Stimulated activated CD8-positive, alpha-beta memory T cell treated with anti-CD3 and anti-CD28 coated beads, Interleukin-15, amount 100 ng/mL, for 1 hour (primary cell): ENCODE data around the gene CATSPERZ.

Experiments used
- DNase-seq: peaks from one replicate; pipeline ENCODE4 v3.0.0-alpha.2; 2020; ENCODE audit warnings: low read depth

Gene CATSPERZ

GRCh38 chr11:64299847-64300648 is at the start of gene CATSPERZ:
Gene CATSPERZ (plus strand): TSS chr11:64300358. CDS start chr11:64300411, 53 bp downstream.
- DNase-seq, result no peak

- DNase-seq, result no peak
Measured at GRCh38 chr11:64250415-64251015, 49.6 kb upstream of the CATSPERZ start.

DNA sequence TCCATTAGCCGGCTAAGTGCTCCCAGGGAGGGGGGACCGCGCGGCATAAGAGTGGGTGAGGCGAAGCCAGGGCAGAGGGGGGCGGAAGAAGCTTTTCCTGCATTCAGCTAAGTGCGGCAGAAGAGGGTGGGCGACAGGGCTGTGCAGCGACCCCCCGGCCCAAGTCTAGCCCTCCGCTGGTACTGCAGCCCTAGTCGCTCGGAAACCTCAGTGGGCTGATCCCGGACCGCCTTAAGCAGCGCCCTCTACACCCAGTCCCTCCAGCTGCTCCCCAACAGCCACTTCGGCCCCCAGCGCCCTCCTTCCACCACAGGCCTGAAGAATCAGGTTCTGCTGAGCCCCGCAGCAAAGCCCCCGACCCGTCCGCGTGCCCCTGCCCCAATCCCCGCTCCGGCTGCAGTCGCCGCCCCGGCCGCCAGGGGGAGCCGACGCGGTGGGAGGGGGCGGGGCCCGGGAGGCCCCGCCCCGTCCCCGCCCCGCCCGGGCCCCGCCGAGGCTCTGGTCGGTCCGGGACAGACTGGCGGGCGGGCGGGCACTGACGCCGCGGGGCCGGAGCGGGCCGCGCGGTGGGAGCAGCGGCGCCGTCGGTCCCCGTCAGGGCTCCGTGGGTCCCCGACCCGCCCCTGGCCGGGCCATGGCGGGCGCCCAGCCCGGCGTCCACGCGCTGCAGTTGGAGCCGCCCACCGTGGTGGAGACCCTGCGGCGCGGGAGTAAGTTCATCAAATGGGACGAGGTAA is 49.0 kb upstream of the CATSPERZ start, which contains the start of gene PLCB3:
Gene PLCB3, plus strand, starts transcription at position 515 of the 737 bp plus-strand sequence. Its CDS starts 120 bp downstream, at position 635.
- DNase-seq, result no peak

DNA sequence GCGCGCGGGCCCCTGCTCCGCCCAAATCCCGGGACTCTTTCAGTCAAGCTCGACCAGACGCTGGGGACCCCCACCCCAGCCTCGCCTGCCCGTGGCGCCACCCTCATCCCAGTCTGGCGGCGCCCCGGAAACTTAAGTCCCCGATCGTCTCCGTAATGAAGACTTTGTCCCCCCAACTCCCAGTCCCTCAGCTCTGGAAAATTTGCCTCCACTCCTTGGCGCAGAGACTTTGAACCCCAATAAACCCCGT is 48.5 kb upstream of the CATSPERZ start:
- DNase-seq, result no peak

GRCh38 chr11:64252003-64252872 is 47.9 kb upstream of the CATSPERZ start:
- no peak for DNase-seq

DNA sequence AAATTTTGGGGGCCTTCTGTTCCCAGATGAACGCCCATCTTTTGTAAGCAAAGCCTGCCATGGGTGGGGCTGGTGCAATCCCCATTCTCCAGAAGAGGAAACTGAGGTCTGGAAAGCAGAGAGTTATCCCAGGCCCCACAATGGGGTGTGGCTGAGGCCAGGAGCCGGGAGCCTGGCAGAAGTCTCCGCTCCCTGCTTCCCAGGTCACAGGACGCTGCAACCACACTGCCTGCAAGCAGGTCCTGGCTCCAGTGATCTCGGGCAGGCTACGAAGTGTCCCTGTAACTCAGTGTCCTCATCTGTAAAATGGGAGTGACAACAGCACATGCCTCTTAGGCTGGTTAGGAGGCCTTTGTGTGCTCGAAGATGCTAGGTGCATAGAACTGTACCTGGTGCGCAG is 47.1 kb upstream of the CATSPERZ start:
- DNase-seq, result no peak

- no peak for DNase-seq
Measured at GRCh38 chr11:64253481-64253880, 46.7 kb upstream of the CATSPERZ start.

- DNase-seq, result no peak
Measured at GRCh38 chr11:64254326-64254725, 45.8 kb upstream of the CATSPERZ start.

DNA sequence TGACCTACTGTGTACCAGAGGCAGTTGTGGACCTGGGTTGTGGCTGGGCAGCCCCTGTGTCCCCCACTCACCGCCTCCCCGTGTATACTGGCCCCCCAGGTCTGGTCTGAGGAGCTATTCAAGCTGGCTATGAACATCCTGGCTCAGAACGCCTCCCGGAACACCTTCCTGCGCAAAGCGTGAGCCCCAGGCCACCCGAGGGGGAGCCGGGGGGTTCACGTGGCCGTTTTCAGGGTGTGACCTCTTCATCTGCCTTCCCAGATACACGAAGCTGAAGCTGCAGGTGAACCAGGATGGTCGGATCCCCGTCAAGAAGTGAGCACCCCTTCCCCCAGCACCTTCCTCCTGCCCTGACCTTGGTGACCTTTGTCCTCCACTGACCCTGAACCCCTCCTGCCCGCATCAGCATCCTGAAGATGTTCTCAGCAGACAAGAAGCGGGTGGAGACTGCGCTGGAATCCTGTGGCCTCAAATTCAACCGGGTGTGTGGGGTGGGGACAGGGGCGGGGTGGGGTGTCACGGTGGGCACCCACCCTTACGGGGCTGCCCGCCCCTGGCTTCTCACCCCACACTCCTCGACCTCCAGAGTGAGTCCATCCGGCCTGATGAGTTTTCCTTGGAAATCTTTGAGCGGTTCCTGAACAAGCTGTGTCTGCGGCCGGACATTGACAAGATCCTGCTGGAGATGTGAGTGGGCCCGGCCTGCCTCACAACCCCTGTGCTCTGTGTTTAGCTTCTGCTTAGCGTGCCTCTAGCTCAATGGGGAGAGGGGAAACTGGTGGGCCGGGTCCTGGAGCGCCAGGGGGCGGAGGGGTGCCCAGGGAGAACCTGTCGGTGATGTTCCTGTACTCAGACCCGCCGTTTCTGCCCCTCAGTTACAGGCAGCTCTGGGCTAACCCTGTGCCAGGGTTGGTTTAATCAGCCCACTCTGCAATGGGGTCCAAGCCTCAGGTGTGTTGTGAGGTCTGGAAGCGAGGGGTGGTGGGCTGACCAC is 44.7 kb upstream of the CATSPERZ start:
- DNase-seq, result no peak

DNA sequence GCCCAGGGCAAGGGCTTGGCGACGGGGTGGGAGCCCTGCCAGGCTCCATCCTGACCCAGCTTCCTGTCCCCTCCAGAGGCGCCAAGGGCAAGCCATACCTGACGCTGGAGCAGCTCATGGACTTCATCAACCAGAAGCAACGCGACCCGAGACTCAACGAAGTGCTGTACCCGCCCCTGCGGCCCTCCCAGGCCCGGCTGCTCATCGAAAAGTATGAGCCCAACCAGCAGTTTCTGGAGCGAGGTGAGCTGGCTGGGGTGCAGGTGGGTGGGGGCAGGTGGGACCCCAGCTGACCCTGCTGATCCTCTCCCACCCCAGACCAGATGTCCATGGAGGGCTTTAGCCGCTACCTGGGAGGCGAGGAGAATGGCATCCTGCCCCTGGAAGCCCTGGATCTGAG is 43.9 kb upstream of the CATSPERZ start:
- DNase-seq, result no peak

- DNase-seq, result no peak
Measured at GRCh38 chr11:64258356-64258755, 41.8 kb upstream of the CATSPERZ start.

DNA sequence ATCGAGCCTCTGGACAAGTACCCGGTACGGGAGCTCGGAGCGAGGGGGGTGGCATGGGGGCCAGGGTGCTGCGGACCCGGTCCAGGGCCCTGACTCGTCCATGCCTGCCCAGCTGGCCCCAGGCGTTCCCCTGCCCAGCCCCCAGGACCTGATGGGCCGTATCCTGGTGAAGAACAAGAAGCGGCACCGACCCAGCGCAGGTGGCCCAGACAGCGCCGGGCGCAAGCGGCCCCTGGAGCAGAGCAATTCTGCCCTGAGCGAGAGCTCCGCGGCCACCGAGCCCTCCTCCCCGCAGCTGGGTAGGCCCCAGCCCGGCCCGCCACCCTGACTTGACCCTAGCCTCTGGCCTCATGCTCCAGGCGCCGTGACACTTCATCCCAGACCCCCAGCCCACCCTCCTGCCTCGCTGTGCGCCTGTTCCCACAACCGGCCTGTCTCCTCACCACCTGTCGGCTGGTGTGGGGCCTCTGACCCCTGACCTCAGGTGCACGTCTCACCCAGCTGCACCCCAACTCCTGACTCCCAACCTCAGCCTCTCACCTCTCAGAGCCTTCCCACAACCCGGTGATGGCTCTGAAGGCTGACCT is 41.1 kb upstream of the CATSPERZ start:
- no peak for DNase-seq

GRCh38 chr11:64259533-64260067 is 40.6 kb upstream of the CATSPERZ start:
- no peak for DNase-seq

DNA sequence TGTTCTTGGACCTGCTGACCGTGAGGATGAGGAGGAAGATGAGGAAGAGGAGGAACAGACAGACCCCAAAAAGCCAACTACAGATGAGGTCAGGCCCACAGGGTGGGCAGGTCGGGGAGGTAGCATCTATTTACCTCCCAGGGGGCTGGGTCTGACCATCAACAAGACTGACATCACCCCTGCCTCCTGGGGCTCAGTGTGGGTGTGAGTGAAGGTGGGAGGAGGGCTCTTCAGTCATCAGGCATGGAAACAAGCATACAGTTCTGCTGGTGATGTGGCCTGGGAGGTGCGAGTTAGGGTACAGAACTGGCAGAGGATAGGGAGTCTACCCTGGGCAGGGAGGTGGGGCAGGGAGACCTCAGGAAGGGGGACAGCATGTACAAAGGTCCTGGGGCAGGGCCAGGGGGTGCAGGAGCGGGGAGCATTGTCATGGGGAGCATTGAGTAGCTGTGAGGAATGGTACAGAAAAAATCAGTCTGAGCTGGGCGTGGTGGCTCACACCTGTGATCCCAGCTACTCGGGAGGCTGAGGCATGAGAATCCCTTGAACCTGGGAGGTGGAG is 39.9 kb upstream of the CATSPERZ start:
- DNase-seq, result no peak

DNA sequence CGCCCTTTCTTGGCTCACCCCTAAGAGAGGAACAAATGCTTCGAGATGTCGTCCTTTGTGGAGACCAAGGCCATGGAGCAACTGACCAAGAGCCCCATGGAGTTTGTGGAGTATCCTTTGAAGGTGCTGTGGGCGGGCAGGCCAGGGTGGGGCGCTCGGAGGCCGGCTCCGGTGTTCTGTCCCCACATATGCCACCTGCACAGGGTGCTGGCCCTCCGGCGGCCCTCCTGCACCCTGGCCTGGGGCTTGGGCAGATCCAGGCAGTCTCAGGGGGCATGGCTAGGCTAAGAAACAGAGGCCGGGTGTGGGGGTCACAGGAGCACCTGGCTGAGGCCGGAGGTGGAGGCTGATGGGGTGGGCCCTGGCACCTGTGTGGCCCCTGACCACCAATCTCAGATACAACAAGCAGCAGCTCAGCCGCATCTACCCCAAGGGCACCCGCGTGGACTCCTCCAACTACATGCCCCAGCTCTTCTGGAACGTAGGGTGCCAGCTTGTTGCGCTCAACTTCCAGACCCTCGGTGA is 38.5 kb upstream of the CATSPERZ start:
- no peak for DNase-seq

DNA sequence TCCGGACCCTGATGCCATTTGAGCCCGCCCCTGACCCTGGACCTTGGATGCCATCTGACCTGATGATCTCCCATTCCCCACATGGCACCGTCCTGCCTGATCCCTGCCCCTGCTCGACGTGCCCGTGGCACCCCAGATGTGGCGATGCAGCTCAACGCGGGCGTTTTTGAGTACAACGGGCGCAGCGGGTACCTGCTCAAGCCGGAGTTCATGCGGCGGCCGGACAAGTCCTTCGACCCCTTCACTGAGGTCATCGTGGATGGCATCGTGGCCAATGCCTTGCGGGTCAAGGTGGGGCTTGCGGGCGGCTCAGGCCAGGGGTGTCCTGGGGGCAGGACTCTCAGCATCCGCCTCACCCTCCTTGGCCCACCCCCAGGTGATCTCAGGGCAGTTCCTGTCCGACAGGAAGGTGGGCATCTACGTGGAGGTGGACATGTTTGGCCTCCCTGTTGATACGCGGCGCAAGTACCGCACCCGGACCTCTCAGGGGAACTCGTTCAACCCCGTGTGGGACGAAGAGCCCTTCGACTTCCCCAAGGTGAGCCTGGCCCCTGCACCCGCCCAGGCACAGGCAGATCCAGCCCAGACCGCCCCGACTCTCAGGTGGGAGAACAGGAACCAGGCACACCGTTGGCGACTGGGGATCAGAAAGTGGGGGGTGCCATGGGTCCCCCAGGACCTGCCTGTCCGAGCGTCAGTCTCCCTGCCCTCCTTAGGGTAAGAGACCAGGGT is 37.7 kb upstream of the CATSPERZ start:
- DNase-seq, result no peak

DNA sequence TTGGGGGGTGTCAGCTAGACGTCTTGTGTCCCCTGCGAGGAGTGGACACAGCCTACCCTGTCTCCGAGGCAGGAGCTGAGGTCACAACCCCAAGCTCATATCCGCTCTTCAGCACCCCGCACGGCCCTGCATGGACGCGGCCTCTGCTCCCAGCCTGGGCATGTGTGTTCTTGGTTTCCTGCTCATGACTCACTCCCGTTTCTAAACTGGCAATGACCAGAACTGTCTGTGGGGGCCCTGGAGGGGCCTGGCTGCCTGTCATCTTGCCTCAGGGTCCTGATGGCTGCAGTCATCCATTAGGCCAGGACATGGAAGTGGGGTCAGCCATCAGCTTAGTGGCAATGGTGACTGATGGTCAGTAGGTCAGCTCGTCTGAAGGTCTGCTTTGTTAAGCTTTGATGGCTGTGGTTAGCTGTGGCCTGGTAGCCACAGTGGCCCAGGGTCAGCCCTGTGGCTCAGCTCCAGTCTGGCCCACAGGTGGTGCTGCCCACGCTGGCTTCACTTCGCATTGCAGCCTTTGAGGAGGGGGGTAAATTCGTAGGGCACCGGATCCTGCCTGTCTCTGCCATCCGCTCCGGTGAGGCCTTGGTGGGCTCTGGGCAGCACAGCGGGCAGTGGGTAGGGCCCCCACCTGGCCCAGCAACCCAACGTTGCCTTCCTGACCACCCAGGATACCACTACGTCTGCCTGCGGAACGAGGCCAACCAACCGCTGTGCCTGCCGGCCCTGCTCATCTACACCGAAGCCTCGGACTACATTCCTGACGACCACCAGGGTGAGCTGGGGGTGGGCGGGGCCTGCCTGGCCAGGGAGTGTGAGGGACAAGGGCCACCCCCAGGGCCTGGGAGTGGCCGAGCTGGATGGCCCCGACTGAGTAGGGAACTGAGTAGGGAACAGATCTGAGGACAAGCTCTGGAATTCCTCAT is 36.9 kb upstream of the CATSPERZ start:
- no peak for DNase-seq

DNA sequence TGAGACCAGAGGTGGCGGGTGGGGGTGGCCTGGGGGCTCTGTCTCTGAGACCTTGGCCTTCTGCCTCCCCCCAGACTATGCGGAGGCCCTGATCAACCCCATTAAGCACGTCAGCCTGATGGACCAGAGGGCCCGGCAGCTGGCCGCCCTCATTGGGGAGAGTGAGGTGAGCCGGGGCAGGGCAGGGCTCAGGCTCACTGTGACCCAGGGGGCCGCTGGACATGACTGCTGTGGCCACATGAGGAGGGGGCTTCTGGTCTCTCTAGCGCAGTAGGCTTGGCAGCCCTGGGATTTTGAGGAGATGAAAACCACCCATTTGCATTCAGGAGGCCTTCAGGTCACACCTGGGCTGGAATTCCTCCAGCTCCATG is 36.2 kb upstream of the CATSPERZ start:
- no peak for DNase-seq
